PC-9 (cell line): ENCODE measurements around the gene CAV1. TPM values are rescaled to one million over a fixed set of nuclear protein-coding genes. Genes with fewer than 3 reads are reported as not detected.

ENCODE experiments used
- BruUV-seq: library from RNA; stranded (reverse); fragments of 400-500 nt; replicated peaks from 2 replicates; lab custom pipeline; 2021; lab: Mats Ljungman, UMichigan
- CTCF ChIA-PET: fragments of 300-600 bp; sonication (Branson Sonifier 250); formaldehyde crosslinking; loops from one replicate; lab custom pipeline; 2022; ENCODE audit warnings: antibody characterized with exemption; lab: Charles Lee
- POLR2A ChIA-PET: fragments of 300-600 bp; sonication (Branson Sonifier 250); formaldehyde crosslinking; loops from one replicate; lab custom pipeline; 2022; ENCODE audit warnings: antibody characterized with exemption; ENCODE audit not compliant: unreplicated experiment; lab: Charles Lee
- DNase-seq, 2 experiments: peaks; one replicate each; pipeline versions ENCODE4 v3.0.0 to v3.0.0-alpha.2; 2015 to 2022; ENCODE audit warnings: mixed read lengths in 1 of 2
- H2AFZ ChIP-seq: fragments of 200-600 bp; sonication (generic); 2 replicates; pipeline ENCODE4 v1.8.1; 2017; ENCODE audit warnings: antibody characterized with exemption
- H3F3A ChIP-seq: fragments of 200-600 bp; sonication (generic); 2 replicates; pipeline ENCODE4 v1.8.1; 2017; ENCODE audit warnings: antibody characterized with exemption, mild to moderate bottlenecking, low read depth; ENCODE audit not compliant: insufficient read depth
- H3K27ac ChIP-seq: fragments of 200-600 bp; sonication (generic); 2 replicates; pipeline ENCODE4 v1.6.1; 2016; ENCODE audit warnings: mixed run types
- H3K27me3 ChIP-seq: fragments of 200-600 bp; sonication (generic); 2 replicates; pipeline ENCODE4 v1.6.1; 2016; ENCODE audit warnings: low read depth, mixed run types; ENCODE audit not compliant: insufficient read depth
- H3K36me3 ChIP-seq: fragments of 200-600 bp; sonication (generic); 2 replicates; pipeline ENCODE4 v1.6.1; 2016; ENCODE audit warnings: low read depth, mixed run types
- H3K4me1 ChIP-seq: fragments of 200-600 bp; sonication (generic); replicated peaks from 2 replicates; pipeline ENCODE4 v1.6.1; 2016; ENCODE audit warnings: mixed run types; ENCODE audit not compliant: insufficient read depth
- H3K4me2 ChIP-seq: fragments of 200-600 bp; sonication (generic); 2 replicates; pipeline ENCODE4 v1.6.1; 2017; ENCODE audit warnings: mixed run types
- H3K4me3 ChIP-seq: fragments of 200-600 bp; sonication (generic); 2 replicates; pipeline ENCODE4 v1.6.1; 2016; ENCODE audit warnings: mixed run types
- H3K79me2 ChIP-seq: fragments of 200-600 bp; sonication (generic); 2 replicates; pipeline ENCODE4 v1.6.1; 2017; ENCODE audit warnings: low read depth, mixed run types
- H3K9me2 ChIP-seq: fragments of 200-600 bp; sonication (generic); 2 replicates; pipeline ENCODE4 v1.8.1; 2017; ENCODE audit warnings: mild to moderate bottlenecking; ENCODE audit not compliant: insufficient read depth
- H3K9me3 ChIP-seq: fragments of 200-600 bp; sonication (generic); 2 replicates; pipeline ENCODE4 v1.8.1; 2016; ENCODE audit warnings: low read depth; ENCODE audit not compliant: insufficient read depth
- H4K20me1 ChIP-seq: fragments of 200-600 bp; sonication (generic); 2 replicates; pipeline ENCODE4 v1.8.1; 2017; ENCODE audit not compliant: insufficient read depth
- EZH2 ChIP-seq: fragments of 200-600 bp; sonication (generic); IDR thresholded peaks from 2 replicates; pipeline ENCODE4 v1.8.0; 2017; ENCODE audit warnings: antibody characterized with exemption, low read depth
- intact Hi-C: fragments of 100-400 bp; cut with micrococcal nuclease; formaldehyde crosslinking; loops from one replicate; pipeline ENCODE4 v1.10.0; 2022; ENCODE audit not compliant: unreplicated experiment
- total RNA-seq: library from RNA; stranded (reverse); gene quantifications from 2 replicates; pipeline ENCODE4 v1.2.3, GENCODE V29; 2021
- TF ChIP-seq, protein P1 (sequence below): fragments of 200-600 bp; sonication (generic); conservative IDR thresholded peaks from 2 replicates; pipeline ENCODE4 v1.6.1; 2017; ENCODE audit warnings: mixed run types, antibody characterized with exemption, mild to moderate bottlenecking, moderate library complexity

CAV1 gene
- total RNA-seq, 1 experiment from 2014 or later, result 1,077 TPM

DNA sequence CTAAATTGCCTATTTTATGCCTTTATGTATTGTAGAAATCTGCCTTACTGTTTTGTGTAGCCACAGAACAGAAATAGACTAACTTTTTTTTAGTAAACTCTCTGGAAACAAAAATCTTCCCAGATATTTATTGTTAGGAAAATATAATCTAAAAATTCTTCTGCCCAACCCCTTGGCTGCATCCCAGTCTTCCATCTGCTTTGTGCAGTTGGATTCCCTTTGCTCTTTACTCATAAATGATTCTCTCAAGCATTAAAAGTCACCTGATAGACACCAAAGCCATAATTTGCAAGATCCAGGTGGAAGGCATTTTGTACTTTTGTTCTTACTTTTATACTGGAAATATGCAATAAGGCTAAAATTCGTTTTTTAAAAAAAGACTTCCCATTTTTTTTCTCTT, 31.4 kb upstream of the CAV1 start:
- no TSS peak for BruUV-seq
- peaks cover 14% of the 10 kb centered on the region for H3K4me1 ChIP-seq
- H3K27ac ChIP-seq, result no peak overlapping the region
- H3K4me2 ChIP-seq, result no peak overlapping the region
- H3K36me3 ChIP-seq, result no peaks in the 10 kb centered on the region
- no peaks in the 10 kb centered on the region for H3K79me2 ChIP-seq
- H3F3A ChIP-seq, result peaks cover 15% of the 10 kb centered on the region
- ChIA-PET CTCF (no interaction called here), POLR2A (interaction anchor here (0.7 kb wide), 1 partner anchor 21 kb away, joined by 3 read pairs; no protein-coding TSS in a partner anchor)
- no peak overlapping the region for H3K4me3 ChIP-seq
- H3K9me3 ChIP-seq, result no peaks in the 10 kb centered on the region
- no peaks in the 10 kb centered on the region for H3K9me2 ChIP-seq
- no peak overlapping the region for H2AFZ ChIP-seq
- no peak for DNase-seq
- no peaks in the 10 kb centered on the region for H4K20me1 ChIP-seq
- H3K27me3 ChIP-seq, result no peaks in the 10 kb centered on the region
- TF ChIP-seq, protein P1, sequence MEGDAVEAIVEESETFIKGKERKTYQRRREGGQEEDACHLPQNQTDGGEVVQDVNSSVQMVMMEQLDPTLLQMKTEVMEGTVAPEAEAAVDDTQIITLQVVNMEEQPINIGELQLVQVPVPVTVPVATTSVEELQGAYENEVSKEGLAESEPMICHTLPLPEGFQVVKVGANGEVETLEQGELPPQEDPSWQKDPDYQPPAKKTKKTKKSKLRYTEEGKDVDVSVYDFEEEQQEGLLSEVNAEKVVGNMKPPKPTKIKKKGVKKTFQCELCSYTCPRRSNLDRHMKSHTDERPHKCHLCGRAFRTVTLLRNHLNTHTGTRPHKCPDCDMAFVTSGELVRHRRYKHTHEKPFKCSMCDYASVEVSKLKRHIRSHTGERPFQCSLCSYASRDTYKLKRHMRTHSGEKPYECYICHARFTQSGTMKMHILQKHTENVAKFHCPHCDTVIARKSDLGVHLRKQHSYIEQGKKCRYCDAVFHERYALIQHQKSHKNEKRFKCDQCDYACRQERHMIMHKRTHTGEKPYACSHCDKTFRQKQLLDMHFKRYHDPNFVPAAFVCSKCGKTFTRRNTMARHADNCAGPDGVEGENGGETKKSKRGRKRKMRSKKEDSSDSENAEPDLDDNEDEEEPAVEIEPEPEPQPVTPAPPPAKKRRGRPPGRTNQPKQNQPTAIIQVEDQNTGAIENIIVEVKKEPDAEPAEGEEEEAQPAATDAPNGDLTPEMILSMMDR, result no peak
- no peak for TF ChIP-seq EZH2
- intact Hi-C loops, result no loop called here

DNA sequence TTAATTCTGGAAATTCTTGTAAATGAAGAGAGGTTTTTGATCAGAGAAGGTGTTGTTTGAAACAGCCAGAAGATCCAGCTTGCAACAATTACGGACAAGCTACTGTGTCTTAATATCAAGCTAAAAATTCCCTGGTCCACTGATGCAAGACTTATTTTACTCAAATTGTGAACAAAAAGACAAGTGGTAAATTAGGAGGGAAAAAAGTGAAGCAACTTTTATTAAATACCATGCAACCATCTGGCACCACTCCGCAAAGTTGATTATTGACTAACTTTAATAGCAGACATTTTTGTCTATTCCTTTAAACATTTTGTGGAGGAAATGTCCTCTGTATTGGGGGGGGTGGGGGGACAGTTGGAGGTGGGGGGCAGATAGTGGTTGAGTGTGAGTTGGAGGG, 30.4 kb upstream of the CAV1 start:
- Histone ChIP-seq H3K4me1 (peaks cover 14% of the 10 kb centered on the region), H2AFZ (no peak overlapping the region), H3K27me3 (no peaks in the 10 kb centered on the region), H3K36me3 (no peaks in the 10 kb centered on the region), H3K9me2 (no peaks in the 10 kb centered on the region), H3K9me3 (no peaks in the 10 kb centered on the region), H3K79me2 (no peaks in the 10 kb centered on the region), H3F3A (peaks cover 20% of the 10 kb centered on the region), H4K20me1 (no peaks in the 10 kb centered on the region), H3K4me3 (no peak overlapping the region), H3K27ac (no peak overlapping the region), H3K4me2 (no peak overlapping the region)
- BruUV-seq, result no TSS peak
- intact Hi-C loops, result no loop called here
- no peak for DNase-seq
- ChIA-PET POLR2A (no interaction called here), CTCF (interaction anchor here (1.0 kb wide), 1 partner anchor 235 kb away, joined by 3 read pairs; no protein-coding TSS in a partner anchor)
- TF ChIP-seq, protein P1, result no peak
- TF ChIP-seq EZH2, result no peak

DNA sequence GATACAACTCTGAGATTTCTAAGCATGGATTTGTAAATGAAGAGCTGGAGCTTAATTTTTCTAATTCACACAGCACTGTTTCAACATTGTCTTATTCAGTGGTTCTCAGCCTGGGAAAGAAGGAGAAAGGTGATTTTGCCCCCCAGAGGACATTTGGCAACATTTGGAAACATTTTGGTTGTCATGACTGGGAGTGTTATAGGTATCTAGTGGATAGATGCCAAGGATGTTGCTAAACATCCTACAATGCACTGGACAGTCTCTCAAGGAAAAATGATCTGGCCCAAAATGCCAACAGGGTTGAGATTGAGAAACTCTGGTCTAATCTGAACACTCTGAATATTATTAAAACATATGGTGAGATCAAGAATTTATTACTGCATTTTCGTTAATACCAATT, 29.1 kb upstream of the CAV1 start:
- ChIA-PET POLR2A (interaction anchor here (0.5 to 0.6 kb wide), 4 partner anchors 12 to 238 kb away, joined by 3 to 12 read pairs (median 5); no protein-coding TSS in a partner anchor), CTCF (interaction anchor here (0.5 kb wide), 2 partner anchors 239 to 241 kb away, joined by 3 read pairs; no protein-coding TSS in a partner anchor)
- H4K20me1 ChIP-seq, result no peaks in the 10 kb centered on the region
- no peaks in the 10 kb centered on the region for H3K36me3 ChIP-seq
- intact Hi-C loops, result no loop called here
- no peaks in the 10 kb centered on the region for H3K9me3 ChIP-seq
- peaks cover 14% of the 10 kb centered on the region for H3K4me1 ChIP-seq
- peak overlapping the region; percentile 5; the same call in 1 of the 2 replicates for H3K4me2 ChIP-seq
- H3K27ac ChIP-seq, result peak overlapping the region; percentile 66
- peaks cover 11% of the 10 kb centered on the region for H3K79me2 ChIP-seq
- no peaks in the 10 kb centered on the region for H3K9me2 ChIP-seq
- no peak overlapping the region for H2AFZ ChIP-seq
- peaks cover 27% of the 10 kb centered on the region for H3F3A ChIP-seq
- BruUV-seq, result no TSS peak
- no peak for TF ChIP-seq EZH2
- TF ChIP-seq, protein P1, result no peak
- H3K4me3 ChIP-seq, result no peak overlapping the region
- DNase-seq, result peak in 1 of 2 experiments; percentile 76
- H3K27me3 ChIP-seq, result no peaks in the 10 kb centered on the region
